Activated CD4-positive, alpha-beta T cell treated with anti-CD3 and anti-CD28 coated beads, Interleukin-2, amount 10 ng/mL, durations not matched to agents 7 days and 5 days (primary cell): ENCODE measurements around the gene KRTAP7-1. TPM values are rescaled to one million over a fixed set of nuclear protein-coding genes. Genes with fewer than 3 reads are reported as not detected.

Experiments used
- CTCF ChIA-PET: fragments of 350-600 bp; sonication (Branson Sonifier 250); formaldehyde crosslinking; loops from one replicate; lab custom pipeline; 2021; ENCODE audit warnings: antibody characterized with exemption; lab: Charles Lee
- POLR2A ChIA-PET: fragments of 350-600 bp; sonication (Branson Sonifier 250); formaldehyde crosslinking; loops from one replicate; lab custom pipeline; 2021; ENCODE audit warnings: antibody characterized with exemption; lab: Charles Lee
- DNase-seq: peaks from one replicate; pipeline ENCODE4 v3.0.0-alpha.2; 2020
- H3K27ac Mint-ChIP-seq: one replicate; pipeline ENCODE4 v1.8.0; 2021; ENCODE audit warnings: mild to moderate bottlenecking, moderate library complexity, mixed read lengths
- H3K27me3 Mint-ChIP-seq: one replicate; pipeline ENCODE4 v1.8.0; 2021; ENCODE audit warnings: mixed read lengths
- H3K36me3 Mint-ChIP-seq: one replicate; pipeline ENCODE4 v1.8.0; 2021; ENCODE audit warnings: low read depth, mixed read lengths
- H3K4me1 Mint-ChIP-seq: one replicate; pipeline ENCODE4 v1.8.0; 2021; ENCODE audit warnings: mixed read lengths
- H3K4me3 Mint-ChIP-seq: one replicate; pipeline ENCODE4 v1.8.0; 2021; ENCODE audit warnings: mild to moderate bottlenecking, moderate library complexity, mixed read lengths
- H3K9me3 Mint-ChIP-seq: one replicate; pipeline ENCODE4 v1.8.0; 2021; ENCODE audit warnings: mixed read lengths
- total RNA-seq, 2 experiments: library from RNA; stranded (reverse); gene quantifications; one replicate each; pipeline ENCODE4 v1.2.3, GENCODE V29; 2021

Gene KRTAP7-1
- total RNA-seq, result not detected

GRCh38 chr21:30829659-30830058, at the start of gene KRTAP7-1:
TSS of gene KRTAP7-1 (minus strand) at chr21:30829759. CDS start at chr21:30829698, 61 bp downstream.
- Mint-ChIP-seq H3K36me3 (no peaks in the 10 kb centered on the region), H3K27ac (no peak within 1 kb of the TSS), H3K9me3 (peaks cover 3% of the 10 kb centered on the region), H3K27me3 (peaks cover 8% of the 10 kb centered on the region), H3K4me3 (no peak within 1 kb of the TSS), H3K4me1 (no peaks in the 10 kb centered on the region)
- POLR2A ChIA-PET, result no interaction called here
- no peak for DNase-seq
- CTCF ChIA-PET, result interaction anchor here (0.9 kb wide), 1 partner anchor 25 kb away, joined by 3 read pairs; no protein-coding TSS in a partner anchor

- CTCF ChIA-PET, result interaction anchor here (1.2 kb wide), 1 partner anchor 17 kb away, joined by 3 read pairs; no protein-coding TSS in a partner anchor
- no peak overlapping the region for H3K27ac Mint-ChIP-seq
Measured at GRCh38 chr21:30874526-30874925, 45.0 kb upstream of the KRTAP7-1 start.

GRCh38 chr21:30847627-30848500, 18.3 kb upstream of the KRTAP7-1 start:
- ChIA-PET CTCF (no interaction called here), POLR2A (no interaction called here)
- H3K9me3 Mint-ChIP-seq, result no peaks in the 10 kb centered on the region
- no peaks in the 10 kb centered on the region for H3K4me1 Mint-ChIP-seq
- no peak for DNase-seq
- no peak overlapping the region for H3K27ac Mint-ChIP-seq
- peaks cover 7% of the 10 kb centered on the region for H3K27me3 Mint-ChIP-seq
- H3K4me3 Mint-ChIP-seq, result no peak overlapping the region
- H3K36me3 Mint-ChIP-seq, result no peaks in the 10 kb centered on the region

More at GRCh38 chr21:30874526-30874925, 45.0 kb upstream of the KRTAP7-1 start:
- no peak overlapping the region for H3K4me3 Mint-ChIP-seq
- peaks cover 6% of the 10 kb centered on the region for H3K27me3 Mint-ChIP-seq
- H3K4me1 Mint-ChIP-seq, result no peaks in the 10 kb centered on the region
- POLR2A ChIA-PET, result no interaction called here
- no peak for DNase-seq
- no peaks in the 10 kb centered on the region for H3K9me3 Mint-ChIP-seq
- no peaks in the 10 kb centered on the region for H3K36me3 Mint-ChIP-seq

- DNase-seq, result no peak
- Mint-ChIP-seq H3K27me3 (peaks cover 3% of the 10 kb centered on the region), H3K27ac (no peak overlapping the region), H3K4me3 (no peak overlapping the region), H3K36me3 (no peaks in the 10 kb centered on the region), H3K4me1 (no peaks in the 10 kb centered on the region), H3K9me3 (no peaks in the 10 kb centered on the region)
- POLR2A ChIA-PET, result no interaction called here
- CTCF ChIA-PET, result interaction anchor here (0.9 kb wide), 1 partner anchor 11 kb away, joined by 3 read pairs; no protein-coding TSS in a partner anchor
Measured at GRCh38 chr21:30842990-30843389, 13.4 kb upstream of the KRTAP7-1 start.

GRCh38 chr21:30839304-30839703, 9.7 kb upstream of the KRTAP7-1 start:
- H3K27me3 Mint-ChIP-seq, result peaks cover 3% of the 10 kb centered on the region
- H3K4me3 Mint-ChIP-seq, result no peak overlapping the region
- no peaks in the 10 kb centered on the region for H3K4me1 Mint-ChIP-seq
- CTCF ChIA-PET, result interaction anchor here (0.8 to 1.1 kb wide), 2 partner anchors 10 to 108 kb away, joined by 3 read pairs; no protein-coding TSS in a partner anchor
- POLR2A ChIA-PET, result no interaction called here
- DNase-seq, result peak; percentile 37
- no peak overlapping the region for H3K27ac Mint-ChIP-seq
- H3K36me3 Mint-ChIP-seq, result no peaks in the 10 kb centered on the region
- no peaks in the 10 kb centered on the region for H3K9me3 Mint-ChIP-seq

- Mint-ChIP-seq H3K4me1 (no peaks in the 10 kb centered on the region), H3K27me3 (peaks cover 6% of the 10 kb centered on the region), H3K36me3 (no peaks in the 10 kb centered on the region), H3K9me3 (no peaks in the 10 kb centered on the region), H3K27ac (no peak overlapping the region), H3K4me3 (no peak overlapping the region)
- no peak for DNase-seq
- ChIA-PET POLR2A (no interaction called here), CTCF (no interaction called here)
Measured at GRCh38 chr21:30838536-30838935, 9.0 kb upstream of the KRTAP7-1 start.

- Mint-ChIP-seq H3K9me3 (peaks cover 3% of the 10 kb centered on the region), H3K27ac (no peak overlapping the region), H3K27me3 (peaks cover 8% of the 10 kb centered on the region), H3K4me3 (no peak overlapping the region), H3K36me3 (no peaks in the 10 kb centered on the region), H3K4me1 (no peaks in the 10 kb centered on the region)
- ChIA-PET CTCF (interaction anchor here (1.4 kb wide), 1 partner anchor 12 kb away, joined by 3 read pairs; no protein-coding TSS in a partner anchor), POLR2A (no interaction called here)
- DNase-seq, result peak; percentile 51
Measured at GRCh38 chr21:30831194-30831765, 1.7 kb upstream of the KRTAP7-1 start.

- H3K4me1 Mint-ChIP-seq, result no peaks in the 10 kb centered on the region
- no peak overlapping the region for H3K4me3 Mint-ChIP-seq
- CTCF ChIA-PET, result interaction anchor here (1.1 kb wide), 1 partner anchor 38 kb away, joined by 4 read pairs; no protein-coding TSS in a partner anchor
- POLR2A ChIA-PET, result no interaction called here
- DNase-seq, result no peak
- no peaks in the 10 kb centered on the region for H3K9me3 Mint-ChIP-seq
- H3K36me3 Mint-ChIP-seq, result no peaks in the 10 kb centered on the region
- H3K27me3 Mint-ChIP-seq, result peaks cover 3% of the 10 kb centered on the region
- H3K27ac Mint-ChIP-seq, result no peak overlapping the region
Measured at GRCh38 chr21:30818837-30819610, 10.5 kb downstream of the KRTAP7-1 start.

GRCh38 chr21:30813174-30813573, 16.4 kb downstream of the KRTAP7-1 start, which contains the start of gene KRTAP8-1:
TSS of gene KRTAP8-1 (minus strand) at chr21:30813274. CDS start at chr21:30813220, 54 bp downstream.
- POLR2A ChIA-PET, result no interaction called here

GRCh38 chr21:30800605-30801004, 29.0 kb downstream of the KRTAP7-1 start:
- peaks cover 2% of the 10 kb centered on the region for H3K9me3 Mint-ChIP-seq
- H3K4me1 Mint-ChIP-seq, result no peaks in the 10 kb centered on the region
- ChIA-PET CTCF (no interaction called here), POLR2A (no interaction called here)
- peaks cover 3% of the 10 kb centered on the region for H3K27me3 Mint-ChIP-seq
- H3K36me3 Mint-ChIP-seq, result no peaks in the 10 kb centered on the region
- no peak overlapping the region for H3K4me3 Mint-ChIP-seq
- H3K27ac Mint-ChIP-seq, result no peak overlapping the region
- no peak for DNase-seq

More at GRCh38 chr21:30813174-30813573, 16.4 kb downstream of the KRTAP7-1 start, which contains the start of gene KRTAP8-1:
- peaks cover 6% of the 10 kb centered on the region for H3K27me3 Mint-ChIP-seq
- no peaks in the 10 kb centered on the region for H3K9me3 Mint-ChIP-seq
- no peaks in the 10 kb centered on the region for H3K36me3 Mint-ChIP-seq
- CTCF ChIA-PET, result no interaction called here
- H3K4me1 Mint-ChIP-seq, result no peaks in the 10 kb centered on the region
- no peak within 1 kb of the TSS for H3K27ac Mint-ChIP-seq
- no peak within 1 kb of the TSS for H3K4me3 Mint-ChIP-seq
- no peak for DNase-seq

- DNase-seq, result no peak
- CTCF ChIA-PET, result no interaction called here
- POLR2A ChIA-PET, result interaction anchor here (0.6 kb wide), 1 partner anchor 287 kb away, joined by 3 read pairs; no protein-coding TSS in a partner anchor
- Mint-ChIP-seq H3K36me3 (no peaks in the 10 kb centered on the region), H3K27ac (no peak overlapping the region), H3K4me3 (no peak overlapping the region), H3K9me3 (no peaks in the 10 kb centered on the region), H3K27me3 (peaks cover 4% of the 10 kb centered on the region), H3K4me1 (no peaks in the 10 kb centered on the region)
Measured at GRCh38 chr21:30793581-30794314, 35.8 kb downstream of the KRTAP7-1 start.

GRCh38 chr21:30779249-30779648, 50.3 kb downstream of the KRTAP7-1 start:
- Mint-ChIP-seq H3K9me3 (no peaks in the 10 kb centered on the region), H3K36me3 (no peaks in the 10 kb centered on the region), H3K27me3 (peaks cover 5% of the 10 kb centered on the region), H3K27ac (no peak overlapping the region), H3K4me3 (no peak overlapping the region), H3K4me1 (no peaks in the 10 kb centered on the region)
- POLR2A ChIA-PET, result no interaction called here
- no peak for DNase-seq
- CTCF ChIA-PET, result interaction anchor here (0.8 kb wide), 1 partner anchor 9 kb away, joined by 6 read pairs; no protein-coding TSS in a partner anchor
